Measurements from ENCODE around the gene FHOD3. TPM values are rescaled to one million over a fixed set of nuclear protein-coding genes. Genes with fewer than 3 reads are reported as not detected.

Gene FHOD3
- total and polyA plus RNA-seq, 2 experiments from 2014 or later, result 2.7 to 8.7 TPM

DNA sequence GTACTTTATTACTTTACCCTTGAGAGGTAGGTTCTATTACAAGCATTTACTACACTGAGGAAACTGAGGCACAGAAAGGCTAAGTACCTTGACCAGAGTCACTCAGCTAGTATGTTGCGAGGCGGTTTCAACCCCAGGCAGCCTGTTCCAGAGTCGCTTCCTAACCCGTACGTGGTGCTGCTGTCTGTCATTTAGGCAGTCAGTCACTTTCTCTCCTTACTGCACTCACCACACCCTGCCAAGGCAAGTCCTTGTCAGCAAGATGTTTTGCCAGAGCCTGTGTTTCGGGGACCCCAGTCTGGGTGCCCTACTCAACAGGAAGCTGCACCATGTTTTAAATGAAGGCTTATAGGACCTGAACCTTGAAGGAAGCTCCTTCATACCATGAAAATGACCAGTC, 356.4 kb downstream of the FHOD3 start:
- Histone ChIP-seq H3K27ac (ENCODE audit: low read depth) (no peak overlapping the region), H3K4me1 (ENCODE audit: insufficient read depth) (no peaks in the 10 kb centered on the region), H3K4me2 (no peak overlapping the region), H3K4me3 (no peak overlapping the region), H3K9me2 (ENCODE audit: insufficient read depth) (no peaks in the 10 kb centered on the region), H4K20me1 (replicated peaks; ENCODE audit: insufficient read depth) (no peaks in the 10 kb centered on the region), H2AFZ (no peak overlapping the region), H3K27me3 (ENCODE audit: insufficient read depth) (no peaks in the 10 kb centered on the region), H3F3A (replicated peaks; ENCODE audit: low read depth) (no peaks in the 10 kb centered on the region), H3K79me2 (replicated peaks; ENCODE audit: insufficient read depth) (no peaks in the 10 kb centered on the region), H3K36me3 (ENCODE audit: insufficient read depth) (no peaks in the 10 kb centered on the region)
- H3K4me1 Mint-ChIP-seq, result peaks cover 3% of the 10 kb centered on the region
- no peaks in the 10 kb centered on the region for H3K27me3 Mint-ChIP-seq (ENCODE audit: insufficient read depth, low read depth, poor library complexity)
- no peaks in the 10 kb centered on the region for H3K9me3 Mint-ChIP-seq
- TF ChIP-seq, protein P1, sequence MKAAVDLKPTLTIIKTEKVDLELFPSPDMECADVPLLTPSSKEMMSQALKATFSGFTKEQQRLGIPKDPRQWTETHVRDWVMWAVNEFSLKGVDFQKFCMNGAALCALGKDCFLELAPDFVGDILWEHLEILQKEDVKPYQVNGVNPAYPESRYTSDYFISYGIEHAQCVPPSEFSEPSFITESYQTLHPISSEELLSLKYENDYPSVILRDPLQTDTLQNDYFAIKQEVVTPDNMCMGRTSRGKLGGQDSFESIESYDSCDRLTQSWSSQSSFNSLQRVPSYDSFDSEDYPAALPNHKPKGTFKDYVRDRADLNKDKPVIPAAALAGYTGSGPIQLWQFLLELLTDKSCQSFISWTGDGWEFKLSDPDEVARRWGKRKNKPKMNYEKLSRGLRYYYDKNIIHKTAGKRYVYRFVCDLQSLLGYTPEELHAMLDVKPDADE (IDR thresholded peaks at IDR 0.05), result no peak
- TF ChIP-seq, protein P2, sequence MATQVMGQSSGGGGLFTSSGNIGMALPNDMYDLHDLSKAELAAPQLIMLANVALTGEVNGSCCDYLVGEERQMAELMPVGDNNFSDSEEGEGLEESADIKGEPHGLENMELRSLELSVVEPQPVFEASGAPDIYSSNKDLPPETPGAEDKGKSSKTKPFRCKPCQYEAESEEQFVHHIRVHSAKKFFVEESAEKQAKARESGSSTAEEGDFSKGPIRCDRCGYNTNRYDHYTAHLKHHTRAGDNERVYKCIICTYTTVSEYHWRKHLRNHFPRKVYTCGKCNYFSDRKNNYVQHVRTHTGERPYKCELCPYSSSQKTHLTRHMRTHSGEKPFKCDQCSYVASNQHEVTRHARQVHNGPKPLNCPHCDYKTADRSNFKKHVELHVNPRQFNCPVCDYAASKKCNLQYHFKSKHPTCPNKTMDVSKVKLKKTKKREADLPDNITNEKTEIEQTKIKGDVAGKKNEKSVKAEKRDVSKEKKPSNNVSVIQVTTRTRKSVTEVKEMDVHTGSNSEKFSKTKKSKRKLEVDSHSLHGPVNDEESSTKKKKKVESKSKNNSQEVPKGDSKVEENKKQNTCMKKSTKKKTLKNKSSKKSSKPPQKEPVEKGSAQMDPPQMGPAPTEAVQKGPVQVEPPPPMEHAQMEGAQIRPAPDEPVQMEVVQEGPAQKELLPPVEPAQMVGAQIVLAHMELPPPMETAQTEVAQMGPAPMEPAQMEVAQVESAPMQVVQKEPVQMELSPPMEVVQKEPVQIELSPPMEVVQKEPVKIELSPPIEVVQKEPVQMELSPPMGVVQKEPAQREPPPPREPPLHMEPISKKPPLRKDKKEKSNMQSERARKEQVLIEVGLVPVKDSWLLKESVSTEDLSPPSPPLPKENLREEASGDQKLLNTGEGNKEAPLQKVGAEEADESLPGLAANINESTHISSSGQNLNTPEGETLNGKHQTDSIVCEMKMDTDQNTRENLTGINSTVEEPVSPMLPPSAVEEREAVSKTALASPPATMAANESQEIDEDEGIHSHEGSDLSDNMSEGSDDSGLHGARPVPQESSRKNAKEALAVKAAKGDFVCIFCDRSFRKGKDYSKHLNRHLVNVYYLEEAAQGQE (IDR thresholded peaks at IDR 0.05; ENCODE audit: unreplicated experiment), result no peak
- TF ChIP-seq, protein P3, sequence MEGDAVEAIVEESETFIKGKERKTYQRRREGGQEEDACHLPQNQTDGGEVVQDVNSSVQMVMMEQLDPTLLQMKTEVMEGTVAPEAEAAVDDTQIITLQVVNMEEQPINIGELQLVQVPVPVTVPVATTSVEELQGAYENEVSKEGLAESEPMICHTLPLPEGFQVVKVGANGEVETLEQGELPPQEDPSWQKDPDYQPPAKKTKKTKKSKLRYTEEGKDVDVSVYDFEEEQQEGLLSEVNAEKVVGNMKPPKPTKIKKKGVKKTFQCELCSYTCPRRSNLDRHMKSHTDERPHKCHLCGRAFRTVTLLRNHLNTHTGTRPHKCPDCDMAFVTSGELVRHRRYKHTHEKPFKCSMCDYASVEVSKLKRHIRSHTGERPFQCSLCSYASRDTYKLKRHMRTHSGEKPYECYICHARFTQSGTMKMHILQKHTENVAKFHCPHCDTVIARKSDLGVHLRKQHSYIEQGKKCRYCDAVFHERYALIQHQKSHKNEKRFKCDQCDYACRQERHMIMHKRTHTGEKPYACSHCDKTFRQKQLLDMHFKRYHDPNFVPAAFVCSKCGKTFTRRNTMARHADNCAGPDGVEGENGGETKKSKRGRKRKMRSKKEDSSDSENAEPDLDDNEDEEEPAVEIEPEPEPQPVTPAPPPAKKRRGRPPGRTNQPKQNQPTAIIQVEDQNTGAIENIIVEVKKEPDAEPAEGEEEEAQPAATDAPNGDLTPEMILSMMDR (conservative IDR thresholded peaks at IDR 0.05; ENCODE audit: low read depth in 2 of 2), result no peak
- TF ChIP-seq ZNF331 (CRISPR knock-in tag; IDR thresholded peaks at IDR 0.05; ENCODE audit: low read depth) (no peak), CREB1 (CRISPR knock-in tag; IDR thresholded peaks at IDR 0.05; ENCODE audit: low read depth) (no peak), JUNB (IDR thresholded peaks at IDR 0.05; ENCODE audit: unreplicated experiment) (no peak), STAT1 (IDR thresholded peaks at IDR 0.05; ENCODE audit: unreplicated experiment) (no peak), EZH2 (IDR thresholded peaks at IDR 0.05; ENCODE audit: low read depth, unreplicated experiment) (no peak), NANOG (IDR thresholded peaks at IDR 0.05; ENCODE audit: borderline replicate concordance) (no peak), POLR2AphosphoS5 (IDR thresholded peaks at IDR 0.05; ENCODE audit: low read depth) (no peak), ZNF114 (CRISPR knock-in tag; IDR thresholded peaks at IDR 0.05) (no peak), EZH2phosphoT487 (IDR thresholded peaks at IDR 0.05; ENCODE audit: unreplicated experiment) (no peak)
- TF ChIP-seq, protein P4, sequence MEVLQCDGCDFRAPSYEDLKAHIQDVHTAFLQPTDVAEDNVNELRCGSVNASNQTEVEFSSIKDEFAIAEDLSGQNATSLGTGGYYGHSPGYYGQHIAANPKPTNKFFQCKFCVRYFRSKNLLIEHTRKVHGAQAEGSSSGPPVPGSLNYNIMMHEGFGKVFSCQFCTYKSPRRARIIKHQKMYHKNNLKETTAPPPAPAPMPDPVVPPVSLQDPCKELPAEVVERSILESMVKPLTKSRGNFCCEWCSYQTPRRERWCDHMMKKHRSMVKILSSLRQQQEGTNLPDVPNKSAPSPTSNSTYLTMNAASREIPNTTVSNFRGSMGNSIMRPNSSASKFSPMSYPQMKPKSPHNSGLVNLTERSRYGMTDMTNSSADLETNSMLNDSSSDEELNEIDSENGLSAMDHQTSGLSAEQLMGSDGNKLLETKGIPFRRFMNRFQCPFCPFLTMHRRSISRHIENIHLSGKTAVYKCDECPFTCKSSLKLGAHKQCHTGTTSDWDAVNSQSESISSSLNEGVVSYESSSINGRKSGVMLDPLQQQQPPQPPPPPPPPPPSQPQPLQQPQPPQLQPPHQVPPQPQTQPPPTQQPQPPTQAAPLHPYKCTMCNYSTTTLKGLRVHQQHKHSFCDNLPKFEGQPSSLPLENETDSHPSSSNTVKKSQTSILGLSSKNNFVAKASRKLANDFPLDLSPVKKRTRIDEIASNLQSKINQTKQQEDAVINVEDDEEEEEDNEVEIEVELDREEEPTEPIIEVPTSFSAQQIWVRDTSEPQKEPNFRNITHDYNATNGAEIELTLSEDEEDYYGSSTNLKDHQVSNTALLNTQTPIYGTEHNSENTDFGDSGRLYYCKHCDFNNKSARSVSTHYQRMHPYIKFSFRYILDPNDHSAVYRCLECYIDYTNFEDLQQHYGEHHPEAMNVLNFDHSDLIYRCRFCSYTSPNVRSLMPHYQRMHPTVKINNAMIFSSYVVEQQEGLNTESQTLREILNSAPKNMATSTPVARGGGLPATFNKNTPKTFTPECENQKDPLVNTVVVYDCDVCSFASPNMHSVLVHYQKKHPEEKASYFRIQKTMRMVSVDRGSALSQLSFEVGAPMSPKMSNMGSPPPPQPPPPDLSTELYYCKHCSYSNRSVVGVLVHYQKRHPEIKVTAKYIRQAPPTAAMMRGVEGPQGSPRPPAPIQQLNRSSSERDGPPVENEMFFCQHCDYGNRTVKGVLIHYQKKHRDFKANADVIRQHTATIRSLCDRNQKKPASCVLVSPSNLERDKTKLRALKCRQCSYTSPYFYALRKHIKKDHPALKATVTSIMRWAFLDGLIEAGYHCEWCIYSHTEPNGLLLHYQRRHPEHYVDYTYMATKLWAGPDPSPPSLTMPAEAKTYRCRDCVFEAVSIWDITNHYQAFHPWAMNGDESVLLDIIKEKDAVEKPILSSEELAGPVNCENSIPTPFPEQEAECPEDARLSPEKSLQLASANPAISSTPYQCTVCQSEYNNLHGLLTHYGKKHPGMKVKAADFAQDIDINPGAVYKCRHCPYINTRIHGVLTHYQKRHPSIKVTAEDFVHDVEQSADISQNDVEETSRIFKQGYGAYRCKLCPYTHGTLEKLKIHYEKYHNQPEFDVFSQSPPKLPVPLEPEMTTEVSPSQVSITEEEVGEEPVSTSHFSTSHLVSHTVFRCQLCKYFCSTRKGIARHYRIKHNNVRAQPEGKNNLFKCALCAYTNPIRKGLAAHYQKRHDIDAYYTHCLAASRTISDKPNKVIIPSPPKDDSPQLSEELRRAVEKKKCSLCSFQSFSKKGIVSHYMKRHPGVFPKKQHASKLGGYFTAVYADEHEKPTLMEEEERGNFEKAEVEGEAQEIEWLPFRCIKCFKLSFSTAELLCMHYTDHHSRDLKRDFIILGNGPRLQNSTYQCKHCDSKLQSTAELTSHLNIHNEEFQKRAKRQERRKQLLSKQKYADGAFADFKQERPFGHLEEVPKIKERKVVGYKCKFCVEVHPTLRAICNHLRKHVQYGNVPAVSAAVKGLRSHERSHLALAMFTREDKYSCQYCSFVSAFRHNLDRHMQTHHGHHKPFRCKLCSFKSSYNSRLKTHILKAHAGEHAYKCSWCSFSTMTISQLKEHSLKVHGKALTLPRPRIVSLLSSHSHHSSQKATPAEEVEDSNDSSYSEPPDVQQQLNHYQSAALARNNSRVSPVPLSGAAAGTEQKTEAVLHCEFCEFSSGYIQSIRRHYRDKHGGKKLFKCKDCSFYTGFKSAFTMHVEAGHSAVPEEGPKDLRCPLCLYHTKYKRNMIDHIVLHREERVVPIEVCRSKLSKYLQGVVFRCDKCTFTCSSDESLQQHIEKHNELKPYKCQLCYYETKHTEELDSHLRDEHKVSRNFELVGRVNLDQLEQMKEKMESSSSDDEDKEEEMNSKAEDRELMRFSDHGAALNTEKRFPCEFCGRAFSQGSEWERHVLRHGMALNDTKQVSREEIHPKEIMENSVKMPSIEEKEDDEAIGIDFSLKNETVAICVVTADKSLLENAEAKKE (CRISPR knock-in tag; IDR thresholded peaks at IDR 0.05), result no peak
- H3K27ac Mint-ChIP-seq, result no peak overlapping the region
- no peak for ATAC-seq
- DNase-seq (ENCODE audit: low spot score), result no peak
- H3K36me3 Mint-ChIP-seq (ENCODE audit: low read depth), result no peaks in the 10 kb centered on the region
- no peak overlapping the region for H3K4me3 Mint-ChIP-seq
